HepG2 (cell line): ENCODE measurements around the gene DHX16. TPM values are rescaled to one million over a fixed set of nuclear protein-coding genes. Genes with fewer than 3 reads are reported as not detected.

Experiments
- CEBPB ChIP-seq: IDR thresholded peaks from 2 replicates; pipeline ENCODE4 v1.6.1; 2011; ENCODE audit warnings: low read depth, low read length, improper control_type of control experiment, borderline replicate concordance
- CTCF ChIP-seq: sonication (generic); formaldehyde crosslinking; IDR thresholded peaks from 2 replicates; pipeline ENCODE4 v1.5.0; 2020; ENCODE audit warnings: mild to moderate bottlenecking, missing genetic modification reagents, moderate library complexity
- ELF1 ChIP-seq: sonication (generic); formaldehyde crosslinking; IDR thresholded peaks from 2 replicates; pipeline ENCODE4 v1.4.0; 2020; ENCODE audit warnings: missing genetic modification reagents
- ELF4 ChIP-seq: sonication (generic); formaldehyde crosslinking; IDR thresholded peaks from 2 replicates; pipeline ENCODE4 v1.5.0; 2020; ENCODE audit warnings: missing genetic modification reagents, mild to moderate bottlenecking, moderate library complexity, borderline replicate concordance
- ESRRA ChIP-seq: sonication (generic); formaldehyde crosslinking; IDR thresholded peaks from 2 replicates; pipeline ENCODE4 v1.5.1; 2020; ENCODE audit warnings: mild to moderate bottlenecking, low read depth, missing genetic modification reagents
- FOXP1 ChIP-seq, 2 experiments: fragments of 450-650 bp in 1 of 2; IDR thresholded peaks; 2 replicates each; pipeline ENCODE4 v1.6.1; 2017 to 2018; ENCODE audit warnings: antibody characterized with exemption in 1 of 2
- GATAD1 ChIP-seq: IDR thresholded peaks from 2 replicates; pipeline ENCODE4 v1.6.1; 2016; ENCODE audit warnings: missing genetic modification reagents, missing compliant biosample characterization
- GLI4 ChIP-seq: sonication (generic); formaldehyde crosslinking; IDR thresholded peaks from 2 replicates; pipeline ENCODE4 v1.5.1; 2020; ENCODE audit warnings: missing genetic modification reagents, mild to moderate bottlenecking, moderate library complexity, borderline replicate concordance
- HNRNPH1 ChIP-seq: fragments of 200-400 bp; formaldehyde crosslinking; optimal IDR thresholded peaks from 2 replicates; pipeline ENCODE3; 2017; ENCODE audit warnings: mild to moderate bottlenecking, low read depth, low read length
- KDM6A ChIP-seq: IDR thresholded peaks from 2 replicates; pipeline ENCODE4 v1.6.1; 2016; ENCODE audit warnings: low read depth
- MED13 ChIP-seq: sonication (generic); formaldehyde crosslinking; IDR thresholded peaks from 2 replicates; pipeline ENCODE4 v1.5.0; 2020; ENCODE audit warnings: missing genetic modification reagents
- RFXANK ChIP-seq: IDR thresholded peaks from 2 replicates; pipeline ENCODE4 v1.6.1; 2016
- SATB2 ChIP-seq: sonication (generic); formaldehyde crosslinking; IDR thresholded peaks from 2 replicates; pipeline ENCODE4 v1.5.0; 2020; ENCODE audit warnings: missing genetic modification reagents
- SMARCC2 ChIP-seq: fragments of 450-650 bp; IDR thresholded peaks from 2 replicates; pipeline ENCODE4 v1.6.1; 2017; ENCODE audit warnings: antibody characterized with exemption, mild to moderate bottlenecking
- SP4 ChIP-seq: sonication (generic); formaldehyde crosslinking; IDR thresholded peaks from 2 replicates; pipeline ENCODE4 v1.8.1; 2023; ENCODE audit warnings: mild to moderate bottlenecking, missing genetic modification reagents
- TCF7 ChIP-seq: sonication (generic); IDR thresholded peaks from 2 replicates; pipeline ENCODE4 v1.6.1; 2016; ENCODE audit warnings: antibody characterized with exemption, low read depth
- TRIM24 ChIP-seq: sonication (generic); formaldehyde crosslinking; IDR thresholded peaks from 2 replicates; pipeline ENCODE4 v1.8.0; 2022; ENCODE audit warnings: mild to moderate bottlenecking, missing genetic modification reagents
- XBP1 ChIP-seq: sonication (generic); formaldehyde crosslinking; IDR thresholded peaks from 2 replicates; pipeline ENCODE4 v1.5.0; 2020; ENCODE audit warnings: missing genetic modification reagents
- ZNF138 ChIP-seq: sonication (generic); formaldehyde crosslinking; IDR thresholded peaks from 2 replicates; pipeline ENCODE4 v1.5.0; 2020; ENCODE audit warnings: mild to moderate bottlenecking, low read depth, missing genetic modification reagents
- ZNF251 ChIP-seq: sonication (generic); formaldehyde crosslinking; IDR thresholded peaks from 2 replicates; pipeline ENCODE4 v1.9.0; 2021; ENCODE audit warnings: mild to moderate bottlenecking, missing genetic modification reagents
- ZNF264 ChIP-seq: sonication (generic); formaldehyde crosslinking; IDR thresholded peaks from 2 replicates; pipeline ENCODE4 v1.4.0; 2020; ENCODE audit warnings: missing genetic modification reagents
- ZNF317 ChIP-seq: sonication (generic); formaldehyde crosslinking; IDR thresholded peaks from 2 replicates; pipeline ENCODE4 v1.5.0; 2020; ENCODE audit warnings: mild to moderate bottlenecking, missing genetic modification reagents
- ZNF564 ChIP-seq: sonication (generic); formaldehyde crosslinking; IDR thresholded peaks from 2 replicates; pipeline ENCODE4 v1.8.1; 2023; ENCODE audit warnings: mild to moderate bottlenecking, missing genetic modification reagents
- ZNF780A ChIP-seq: sonication (generic); formaldehyde crosslinking; IDR thresholded peaks from 2 replicates; pipeline ENCODE4 v1.8.0; 2022; ENCODE audit warnings: mild to moderate bottlenecking, missing genetic modification reagents, moderate library complexity
- polyA plus RNA-seq, 8 experiments: library from polyadenylated mRNA; depleted of rRNA in 3 of 8; stranded (reverse) in 7 of 8; unstranded in 1 of 8; fragments of >200 nt; fragmentation: Illumina TruSeq in 4 of 8; extraction: Trizol in 4 of 8; gene quantifications; 2 replicates each; pipeline versions ENCODE4 v1.2.1 to v1.2.3, GENCODE V29; 2011 to 2016; ENCODE audit warnings: low read depth in 4 of 8, missing spikeins in 1 of 8, mixed read lengths in 1 of 8; ENCODE audit not compliant: insufficient read depth in 1 of 8
- total RNA-seq, 5 experiments: library from RNA; depleted of rRNA; stranded (reverse); fragments of >200 nt; fragmentation: Illumina TruSeq; extraction: Trizol; gene quantifications; 2 replicates each; pipeline ENCODE4 v1.2.3, GENCODE V29; 2016; ENCODE audit warnings: low read depth in 1 of 5
- TF ChIP-seq, protein P1 (sequence below): sonication (generic); formaldehyde crosslinking; IDR thresholded peaks from 2 replicates; pipeline ENCODE4 v1.4.0; 2020; ENCODE audit warnings: low read depth, missing genetic modification reagents
- TF ChIP-seq, protein P2 (sequence below): IDR thresholded peaks from 2 replicates; pipeline ENCODE4 v1.6.1; 2016

DHX16 gene
- total and polyA plus RNA-seq, 2 of the 13 experiments (the other 11 are each of a cell fraction or from before 2014, with no cell fraction given), result 57.0 to 58.5 TPM

- TF ChIP-seq GLI4, result peak; percentile 84; the same call in 1 of the 2 replicates
- TF ChIP-seq ZNF317, result peak; percentile 63
- TF ChIP-seq KDM6A (CRISPR knock-in tag), result peak; percentile 91
- no peak for TF ChIP-seq CEBPB
- peak; percentile 99 for TF ChIP-seq ESRRA (CRISPR knock-in tag)
- no peak for TF ChIP-seq ZNF138 (CRISPR knock-in tag)
- TF ChIP-seq CTCF, result peak; percentile 40
- TF ChIP-seq ZNF264 (CRISPR knock-in tag), result peak; percentile 90; the same call in 1 of the 2 replicates
- TF ChIP-seq FOXP1 (IDR thresholded peaks at IDR 0.05), result peak; percentile 59; the same call in 1 of the 2 replicates
- peak; percentile 94 for TF ChIP-seq FOXP1 (CRISPR knock-in tag; IDR thresholded peaks at IDR 0.05)
- TF ChIP-seq SP4 (CRISPR knock-in tag), result peak; percentile 35; the same call in 1 of the 2 replicates
- TF ChIP-seq ZNF564 (CRISPR knock-in tag), result no peak; the same call in 1 of the 2 replicates
- TF ChIP-seq RFXANK (CRISPR knock-in tag), result no peak
- TF ChIP-seq ZNF251 (CRISPR knock-in tag), result no peak
- peak; percentile 83 for TF ChIP-seq GATAD1
- TF ChIP-seq SATB2 (CRISPR knock-in tag), result no peak
- TF ChIP-seq, protein P1, sequence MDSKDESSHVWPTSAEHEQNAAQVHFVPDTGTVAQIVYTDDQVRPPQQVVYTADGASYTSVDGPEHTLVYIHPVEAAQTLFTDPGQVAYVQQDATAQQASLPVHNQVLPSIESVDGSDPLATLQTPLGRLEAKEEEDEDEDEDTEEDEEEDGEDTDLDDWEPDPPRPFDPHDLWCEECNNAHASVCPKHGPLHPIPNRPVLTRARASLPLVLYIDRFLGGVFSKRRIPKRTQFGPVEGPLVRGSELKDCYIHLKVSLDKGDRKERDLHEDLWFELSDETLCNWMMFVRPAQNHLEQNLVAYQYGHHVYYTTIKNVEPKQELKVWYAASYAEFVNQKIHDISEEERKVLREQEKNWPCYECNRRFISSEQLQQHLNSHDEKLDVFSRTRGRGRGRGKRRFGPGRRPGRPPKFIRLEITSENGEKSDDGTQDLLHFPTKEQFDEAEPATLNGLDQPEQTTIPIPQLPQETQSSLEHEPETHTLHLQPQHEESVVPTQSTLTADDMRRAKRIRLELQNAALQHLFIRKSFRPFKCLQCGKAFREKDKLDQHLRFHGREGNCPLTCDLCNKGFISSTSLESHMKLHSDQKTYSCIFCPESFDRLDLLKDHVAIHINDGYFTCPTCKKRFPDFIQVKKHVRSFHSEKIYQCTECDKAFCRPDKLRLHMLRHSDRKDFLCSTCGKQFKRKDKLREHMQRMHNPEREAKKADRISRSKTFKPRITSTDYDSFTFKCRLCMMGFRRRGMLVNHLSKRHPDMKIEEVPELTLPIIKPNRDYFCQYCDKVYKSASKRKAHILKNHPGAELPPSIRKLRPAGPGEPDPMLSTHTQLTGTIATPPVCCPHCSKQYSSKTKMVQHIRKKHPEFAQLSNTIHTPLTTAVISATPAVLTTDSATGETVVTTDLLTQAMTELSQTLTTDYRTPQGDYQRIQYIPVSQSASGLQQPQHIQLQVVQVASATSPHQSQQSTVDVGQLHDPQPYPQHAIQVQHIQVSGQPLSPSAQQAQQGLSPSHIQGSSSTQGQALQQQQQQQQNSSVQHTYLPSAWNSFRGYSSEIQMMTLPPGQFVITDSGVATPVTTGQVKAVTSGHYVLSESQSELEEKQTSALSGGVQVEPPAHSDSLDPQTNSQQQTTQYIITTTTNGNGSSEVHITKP (CRISPR knock-in tag), result peak; percentile 86
- peak; percentile 73 for TF ChIP-seq ELF1
- no peak for TF ChIP-seq TRIM24 (CRISPR knock-in tag)
- TF ChIP-seq, protein P2, sequence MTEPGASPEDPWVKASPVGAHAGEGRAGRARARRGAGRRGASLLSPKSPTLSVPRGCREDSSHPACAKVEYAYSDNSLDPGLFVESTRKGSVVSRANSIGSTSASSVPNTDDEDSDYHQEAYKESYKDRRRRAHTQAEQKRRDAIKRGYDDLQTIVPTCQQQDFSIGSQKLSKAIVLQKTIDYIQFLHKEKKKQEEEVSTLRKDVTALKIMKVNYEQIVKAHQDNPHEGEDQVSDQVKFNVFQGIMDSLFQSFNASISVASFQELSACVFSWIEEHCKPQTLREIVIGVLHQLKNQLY, result peak; percentile 88
- TF ChIP-seq ZNF780A (CRISPR knock-in tag), result 0 out of 2 replicates have a peak, but pooled peaks have one; percentile 48
- 0 out of 2 replicates have a peak, but pooled peaks have one; percentile 3 for TF ChIP-seq SMARCC2
- no peak for TF ChIP-seq XBP1 (CRISPR knock-in tag)
- no peak for TF ChIP-seq ELF4 (CRISPR knock-in tag)
- TF ChIP-seq MED13 (CRISPR knock-in tag), result no peak
- peak; percentile 68; the same call in 1 of the 2 replicates for TF ChIP-seq TCF7
- TF ChIP-seq HNRNPH1, result no peak
Measured at GRCh38 chr6:30654798-30655742, 17.7 kb downstream of the DHX16 start (continued).
